ENCODE results near the gene ERC2.

ERC2 gene

GRCh38 chr3:55668359-55668758, 799.9 kb downstream of the ERC2 start:
- Histone ChIP-seq H3K9me3 (ENCODE audit: control insufficient read depth, low read length) (no peaks in the 10 kb centered on the region), H3K4me3 (ENCODE audit: low read depth, low read length) (no peak overlapping the region), H3K36me3 (ENCODE audit: control insufficient read depth, insufficient read depth, low read length) (no peaks in the 10 kb centered on the region), H3K27me3 (ENCODE audit: control insufficient read depth, insufficient read depth, low read length) (no peaks in the 10 kb centered on the region), H3K4me1 (no peaks in the 10 kb centered on the region), H3K9ac (no peak overlapping the region), H2AFZ (no peak overlapping the region), H3K4me2 (ENCODE audit: low read length) (no peak overlapping the region), H3K27ac (no peak overlapping the region), H3K79me2 (no peaks in the 10 kb centered on the region)
- TF ChIP-seq CTCF (IDR thresholded peaks at IDR 0.05) = no peak

- Histone ChIP-seq H3K4me1 (no peaks in the 10 kb centered on the region), H2AFZ (no peak overlapping the region), H3K27me3 (ENCODE audit: control insufficient read depth, insufficient read depth, low read length) (no peaks in the 10 kb centered on the region), H3K9ac (no peak overlapping the region), H3K4me2 (ENCODE audit: low read length) (no peak overlapping the region), H3K4me3 (ENCODE audit: low read depth, low read length) (no peak overlapping the region), H3K79me2 (no peaks in the 10 kb centered on the region), H3K27ac (no peak overlapping the region), H3K36me3 (ENCODE audit: control insufficient read depth, insufficient read depth, low read length) (no peaks in the 10 kb centered on the region), H3K9me3 (ENCODE audit: control insufficient read depth, low read length) (no peaks in the 10 kb centered on the region)
- TF ChIP-seq CTCF (IDR thresholded peaks at IDR 0.05) = no peak
These were observed 803.9 kb downstream of the ERC2 start for GRCh38 chr3:55664387-55664786.

GRCh38 chr3:55662683-55663082, 805.6 kb downstream of the ERC2 start:
- H3K27ac ChIP-seq = no peak overlapping the region
- H3K79me2 ChIP-seq = no peaks in the 10 kb centered on the region
- no peaks in the 10 kb centered on the region for H3K9me3 ChIP-seq (ENCODE audit: control insufficient read depth, low read length)
- no peaks in the 10 kb centered on the region for H3K4me1 ChIP-seq
- H3K9ac ChIP-seq = no peak overlapping the region
- H3K27me3 ChIP-seq (ENCODE audit: control insufficient read depth, insufficient read depth, low read length) = no peaks in the 10 kb centered on the region
- H3K36me3 ChIP-seq (ENCODE audit: control insufficient read depth, insufficient read depth, low read length) = no peaks in the 10 kb centered on the region
- H2AFZ ChIP-seq = no peak overlapping the region
- TF ChIP-seq CTCF (IDR thresholded peaks at IDR 0.05) = no peak
- no peak overlapping the region for H3K4me3 ChIP-seq (ENCODE audit: low read depth, low read length)
- no peak overlapping the region for H3K4me2 ChIP-seq (ENCODE audit: low read length)

GRCh38 chr3:55661571-55661970, 806.7 kb downstream of the ERC2 start:
- H3K27ac ChIP-seq = no peak overlapping the region
- TF ChIP-seq CTCF (IDR thresholded peaks at IDR 0.05) = no peak
- H3K9ac ChIP-seq = no peak overlapping the region

GRCh38 chr3:55661141-55661540, 807.1 kb downstream of the ERC2 start:
- Histone ChIP-seq H3K9me3 (ENCODE audit: control insufficient read depth, low read length) (no peaks in the 10 kb centered on the region), H3K27me3 (ENCODE audit: control insufficient read depth, insufficient read depth, low read length) (no peaks in the 10 kb centered on the region), H3K79me2 (no peaks in the 10 kb centered on the region), H2AFZ (no peak overlapping the region), H3K27ac (no peak overlapping the region), H3K4me2 (ENCODE audit: low read length) (no peak overlapping the region), H3K36me3 (ENCODE audit: control insufficient read depth, insufficient read depth, low read length) (no peaks in the 10 kb centered on the region), H3K4me1 (no peaks in the 10 kb centered on the region), H3K4me3 (ENCODE audit: low read depth, low read length) (no peak overlapping the region), H3K9ac (no peak overlapping the region)
- TF ChIP-seq CTCF (IDR thresholded peaks at IDR 0.05) = no peak

More at GRCh38 chr3:55661571-55661970, 806.7 kb downstream of the ERC2 start:
- Histone ChIP-seq H2AFZ (no peak overlapping the region), H3K36me3 (ENCODE audit: control insufficient read depth, insufficient read depth, low read length) (no peaks in the 10 kb centered on the region), H3K27me3 (ENCODE audit: control insufficient read depth, insufficient read depth, low read length) (no peaks in the 10 kb centered on the region), H3K4me1 (no peaks in the 10 kb centered on the region), H3K79me2 (no peaks in the 10 kb centered on the region), H3K4me3 (ENCODE audit: low read depth, low read length) (no peak overlapping the region), H3K4me2 (ENCODE audit: low read length) (no peak overlapping the region), H3K9me3 (ENCODE audit: control insufficient read depth, low read length) (no peaks in the 10 kb centered on the region)
